CD4-positive, alpha-beta T cell (primary cell): ENCODE measurements around the gene OR5L2. TPM values are rescaled to one million over a fixed set of nuclear protein-coding genes. Genes with fewer than 3 reads are reported as not detected.
"Not testable (repeated sequence)": the region's sequence is repeated elsewhere in the genome, so short reads cannot be mapped to it uniquely, and the experiment has no call there.

Experiments used
- ATAC-seq: fragments of 200-7000 bp; cut with Tn5 transposase; one replicate; pipeline ENCODE4 v1.10.0; 2022; ENCODE audit warnings: mild to moderate bottlenecking; ENCODE audit not compliant: poor library complexity
- CTCF ChIA-PET: fragments of 350-600 bp; sonication (Branson Sonifier 250); formaldehyde crosslinking; loops from one replicate; lab custom pipeline; 2021; ENCODE audit warnings: antibody characterized with exemption, inconsistent platforms; lab: Charles Lee
- POLR2A ChIA-PET: fragments of 350-600 bp; sonication (Branson Sonifier 250); formaldehyde crosslinking; loops from one replicate; lab custom pipeline; 2021; ENCODE audit warnings: antibody characterized with exemption, inconsistent platforms; lab: Charles Lee
- DNase-seq, 14 experiments: peaks; one replicate each; pipeline ENCODE4 v3.0.0-alpha.2; 2013 to 2020; ENCODE audit warnings: mixed read lengths in 2 of 14
- H3K27ac ChIP-seq, 2 donors: one replicate each; pipeline versions ENCODE4 v1.5.1 to v1.7.0; 2013; ENCODE audit warnings: low read length in 2 of 2, low read depth in 1 of 2, mild to moderate bottlenecking in 1 of 2
- H3K27me3 ChIP-seq, 2 experiments: 1 replicate in 1 of 2; 2 replicates in 1 of 2; pipeline versions ENCODE4 v1.6.1 to v1.7.0; 2013; ENCODE audit warnings: low read length in 2 of 2, control low read depth in 1 of 2, mild to moderate bottlenecking in 1 of 2, moderate library complexity in 1 of 2; ENCODE audit not compliant: insufficient read depth in 2 of 2, control insufficient read depth in 1 of 2
- H3K36me3 ChIP-seq: one replicate; pipeline ENCODE4 v1.6.1; 2013; ENCODE audit warnings: low read length, control low read depth; ENCODE audit not compliant: insufficient read depth
- H3K4me1 ChIP-seq: one replicate; pipeline ENCODE4 v1.6.1; 2013; ENCODE audit warnings: low read length, control low read depth; ENCODE audit not compliant: insufficient read depth
- H3K4me3 ChIP-seq: one replicate; pipeline ENCODE4 v1.5.1; 2013; ENCODE audit warnings: mild to moderate bottlenecking, low read length, moderate library complexity
- H3K9me3 ChIP-seq, 2 experiments: 1 replicate in 1 of 2; 2 replicates in 1 of 2; pipeline versions ENCODE4 v1.6.1 to v1.7.0; 2013; ENCODE audit warnings: low read length in 2 of 2, mild to moderate bottlenecking in 2 of 2, control low read depth in 1 of 2, moderate library complexity in 1 of 2; ENCODE audit not compliant: control insufficient read depth in 1 of 2, insufficient read depth in 1 of 2
- H3K27ac Mint-ChIP-seq: one replicate; pipeline ENCODE4 v1.8.0; 2020; ENCODE audit warnings: mixed read lengths
- H3K27me3 Mint-ChIP-seq: one replicate; pipeline ENCODE4 v1.8.0; 2021; ENCODE audit warnings: mixed read lengths
- H3K36me3 Mint-ChIP-seq: one replicate; pipeline ENCODE4 v1.8.0; 2021; ENCODE audit warnings: low read depth, mixed read lengths
- H3K4me1 Mint-ChIP-seq: one replicate; pipeline ENCODE4 v1.8.0; 2021; ENCODE audit warnings: low read depth, mixed read lengths
- H3K4me3 Mint-ChIP-seq: one replicate; pipeline ENCODE4 v1.8.0; 2020; ENCODE audit warnings: mild to moderate bottlenecking, mixed read lengths
- H3K9me3 Mint-ChIP-seq: one replicate; pipeline ENCODE4 v1.8.0; 2020; ENCODE audit warnings: mixed read lengths
- intact Hi-C, 2 experiments: fragments of 100-400 bp; cut with DNase I in 1 of 2; cut with micrococcal nuclease in 1 of 2; formaldehyde crosslinking; loops; one replicate each; pipeline versions ENCODE4 v1.15.1 to v1.9.0; 2023 to 2025; cut with DNase I, micrococcal nuclease
- total RNA-seq, 174 experiments: library from RNA in 2 of 174; stranded (reverse) in 2 of 174; gene quantifications; one replicate each; pipeline ENCODE4 v1.2.3 and lab custom pipeline; 2021 to 2026

Gene OR5L2
- total RNA-seq, 2 experiments from 2014 or later: not detected

DNA sequence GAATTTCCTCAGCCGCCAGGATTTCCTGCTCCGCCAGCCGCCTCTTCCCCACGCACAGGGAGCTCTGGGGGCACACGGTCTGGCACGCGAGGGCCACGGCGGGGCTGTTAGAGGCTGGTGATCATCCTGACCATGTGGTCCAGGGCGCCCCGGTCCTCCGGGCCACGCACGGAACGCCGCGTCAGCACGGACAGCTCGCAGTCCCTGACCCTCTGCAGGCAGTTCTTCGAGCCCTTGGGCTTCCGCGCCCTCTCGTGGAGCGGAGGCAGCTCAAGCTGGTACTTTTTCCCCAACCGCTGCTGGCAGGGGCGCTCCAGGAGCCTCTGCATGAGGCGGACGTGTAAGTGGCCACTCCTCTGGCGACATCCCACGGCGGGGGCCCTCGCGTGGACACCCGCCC lies 46.1 kb downstream of the OR5L2 start:
- intact Hi-C loops, CTCF ChIA-PET, H3K27me3 Mint-ChIP-seq: not testable (repeated sequence)

More for the DNA sequence above, 46.1 kb downstream of the OR5L2 start:
- H3K27me3 ChIP-seq, ATAC-seq, H3K27ac ChIP-seq, H3K36me3 Mint-ChIP-seq, H3K4me1 Mint-ChIP-seq, H3K4me3 ChIP-seq, H3K4me3 Mint-ChIP-seq, H3K27ac Mint-ChIP-seq, H3K4me1 ChIP-seq, DNase-seq, H3K36me3 ChIP-seq, POLR2A ChIA-PET, H3K9me3 Mint-ChIP-seq: not testable (repeated sequence)
- H3K9me3 ChIP-seq: peaks cover 0 to 43% of the 10 kb centered on the region in 2 experiments

Other genes starting within 250 kb of the OR5L2 start
- gene OR4C11, start 219.6 kb upstream of the OR5L2 start, total RNA-seq: not detected
- not detected for gene OR4P4, start 192.1 kb upstream of the OR5L2 start, total RNA-seq
- gene OR4S2, start 178.9 kb upstream of the OR5L2 start, total RNA-seq: not detected
- not detected for gene OR4C6, start 165.0 kb upstream of the OR5L2 start, total RNA-seq
- not detected for gene OR5D13, start 53.8 kb upstream of the OR5L2 start, total RNA-seq
- not detected for gene OR5D14, start 31.7 kb upstream of the OR5L2 start, total RNA-seq
- not detected for gene OR5L1, start 15.9 kb upstream of the OR5L2 start, total RNA-seq
- not detected for gene OR5D18, start 7.6 kb upstream of the OR5L2 start, total RNA-seq
- not detected for gene OR5D16, start 11.5 kb downstream of the OR5L2 start, total RNA-seq
- not detected for gene TRIM51, start 56.1 kb downstream of the OR5L2 start, total RNA-seq
- not detected for gene OR5W2, start 87.4 kb downstream of the OR5L2 start, total RNA-seq
- gene OR5I1, start 109.2 kb downstream of the OR5L2 start, total RNA-seq: not detected
- gene OR10AG1, start 142.7 kb downstream of the OR5L2 start, total RNA-seq: not detected
- not detected for gene OR5F1, start 167.4 kb downstream of the OR5L2 start, total RNA-seq
- gene OR5AS1, start 200.4 kb downstream of the OR5L2 start, total RNA-seq: not detected